GM12801 (cell line): ENCODE data around the gene PCDHA7.

Experiments
- CTCF ChIP-seq: IDR thresholded peaks from one replicate; pipeline ENCODE4 v1.5.1; 2011; ENCODE audit warnings: control low read depth; ENCODE audit not compliant: insufficient read length; ENCODE audit errors: extremely low read depth

PCDHA7 gene

GRCh38 chr5:140800816-140801493, 33.1 kb upstream of the PCDHA7 start, which contains the start of gene PCDHA3:
Gene PCDHA3 (plus strand): TSS chr5:140801057.
- no peak for TF ChIP-seq CTCF

DNA sequence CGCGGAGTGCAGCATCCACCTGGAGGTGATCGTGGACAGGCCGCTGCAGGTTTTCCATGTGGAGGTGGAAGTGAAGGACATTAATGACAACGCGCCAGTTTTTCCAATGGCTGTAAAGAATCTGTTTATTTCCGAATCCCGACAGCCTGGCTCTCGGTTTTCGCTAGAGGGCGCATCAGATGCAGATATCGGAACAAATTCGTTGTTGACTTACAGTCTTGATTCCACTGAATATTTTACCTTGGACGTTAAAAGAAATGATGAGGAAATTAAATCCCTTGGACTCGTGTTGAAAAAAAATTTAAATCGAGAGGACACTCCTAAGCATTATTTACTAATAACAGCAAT, 32.6 kb upstream of the PCDHA7 start:
- no peak for TF ChIP-seq CTCF

- no peak for TF ChIP-seq CTCF
These were observed 31.2 kb upstream of the PCDHA7 start for GRCh38 chr5:140802781-140803271.

DNA sequence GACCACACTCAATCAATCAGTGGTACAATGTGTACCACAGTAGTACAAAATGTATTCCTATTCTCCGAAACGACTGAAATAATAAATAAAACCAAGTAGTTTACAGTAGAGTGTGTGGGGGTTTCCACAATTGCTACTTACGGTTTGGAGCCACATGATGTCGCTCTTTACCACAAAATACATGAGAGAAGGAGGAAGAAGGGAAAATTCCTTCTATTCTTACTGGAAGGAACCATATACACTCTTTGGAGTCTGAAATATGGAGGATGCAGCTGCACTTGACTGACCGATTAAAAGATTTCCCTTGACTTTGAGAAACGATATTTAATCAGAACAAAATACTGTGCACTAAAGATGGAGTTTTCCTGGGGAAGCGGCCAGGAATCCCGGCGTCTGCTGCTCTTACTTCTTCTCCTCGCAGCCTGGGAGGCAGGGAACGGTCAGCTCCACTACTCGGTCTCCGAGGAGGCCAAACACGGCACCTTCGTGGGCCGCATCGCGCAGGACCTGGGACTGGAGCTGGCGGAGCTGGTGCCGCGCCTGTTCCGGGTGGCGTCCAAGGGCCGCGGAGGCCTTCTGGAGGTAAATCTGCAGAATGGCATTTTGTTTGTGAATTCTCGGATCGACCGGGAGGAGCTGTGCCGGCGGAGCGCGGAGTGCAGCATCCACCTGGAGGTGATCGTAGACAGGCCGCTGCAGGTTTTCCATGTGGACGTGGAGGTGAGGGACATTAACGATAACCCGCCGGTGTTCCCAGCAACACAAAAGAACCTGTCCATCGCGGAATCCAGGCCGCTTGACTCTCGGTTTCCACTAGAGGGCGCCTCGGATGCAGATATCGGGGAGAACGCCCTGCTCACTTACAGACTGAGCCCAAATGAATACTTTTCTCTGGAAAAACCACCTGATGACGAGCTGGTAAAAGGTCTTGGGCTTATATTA, 27.0 kb upstream of the PCDHA7 start, which contains the start of gene PCDHA4:
TSS of gene PCDHA4 (plus strand) at position 235 of the 942 bp plus-strand sequence.
- no peak for TF ChIP-seq CTCF

GRCh38 chr5:140808889-140809291, 25.2 kb upstream of the PCDHA7 start:
- no peak for TF ChIP-seq CTCF

DNA sequence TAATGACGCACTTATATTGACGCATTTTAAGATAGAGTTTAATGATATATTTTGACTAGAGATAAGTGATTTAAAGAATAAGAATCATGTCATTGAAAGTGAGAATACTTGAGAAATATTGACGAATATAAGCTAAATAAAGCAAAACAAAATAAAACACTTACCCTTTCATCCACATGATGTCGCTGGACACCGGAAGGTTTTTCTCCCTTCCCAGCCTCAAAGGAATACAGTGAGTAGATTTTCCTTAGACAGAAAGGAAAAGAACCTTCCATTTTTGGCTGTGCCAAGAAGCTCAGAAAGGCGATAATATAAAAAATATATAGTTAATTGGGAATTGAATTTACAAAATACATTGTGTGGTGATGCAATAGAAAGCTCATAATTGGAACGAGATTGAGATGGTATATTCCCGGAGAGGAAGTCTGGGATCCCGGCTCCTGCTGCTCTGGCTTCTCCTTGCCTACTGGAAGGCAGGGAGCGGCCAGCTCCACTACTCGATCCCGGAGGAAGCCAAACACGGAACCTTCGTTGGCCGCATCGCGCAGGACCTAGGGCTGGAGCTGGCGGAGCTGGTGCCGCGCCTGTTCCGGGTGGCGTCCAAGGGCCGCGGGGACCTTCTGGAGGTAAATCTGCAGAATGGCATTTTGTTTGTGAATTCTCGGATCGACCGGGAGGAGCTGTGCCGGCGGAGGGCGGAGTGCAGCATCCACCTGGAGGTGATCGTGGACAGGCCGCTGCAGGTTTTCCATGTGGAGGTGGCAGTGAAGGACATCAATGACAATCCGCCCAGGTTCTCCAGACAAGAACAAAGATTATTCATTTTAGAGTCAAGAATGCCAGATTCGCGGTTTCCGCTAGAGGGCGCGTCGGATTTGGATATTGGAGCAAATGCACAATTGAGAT, 12.4 kb upstream of the PCDHA7 start, which contains the start of gene PCDHA5:
TSS of gene PCDHA5 (plus strand) at position 239 of the 906 bp plus-strand sequence.
- no peak for TF ChIP-seq CTCF
